Measurements from ENCODE around the gene KCTD1.

- TF ChIP-seq CTCF (conservative IDR thresholded peaks at IDR 0.05; ENCODE audit: low read depth, low read length): no peak
- TF ChIP-seq MAFK (IDR thresholded peaks at IDR 0.05; ENCODE audit: low read depth, low read length): peak; percentile 58
- TF ChIP-seq MAZ (IDR thresholded peaks at IDR 0.05; ENCODE audit: borderline replicate concordance, low read depth, low read length): no peak
- no peak for TF ChIP-seq POLR2A (IDR thresholded peaks at IDR 0.05; ENCODE audit: low read depth, low read length)
- TF ChIP-seq RFX5 (IDR thresholded peaks at IDR 0.05; ENCODE audit: low read depth, low read length): no peak
- TF ChIP-seq CEBPB (IDR thresholded peaks at IDR 0.05; ENCODE audit: low read depth, low read length): no peak
Measured at GRCh38 chr18:26545335-26546123, 2.8 kb downstream of the KCTD1 start.
